GM12891 (cell line): Measurements from ENCODE around the gene OR8S1.
"Not testable (repeated sequence)": the region's sequence is repeated elsewhere in the genome, so short reads cannot be mapped to it uniquely, and the experiment has no call there.

Experiments
- POLR2A ChIP-seq: IDR thresholded peaks from 2 replicates; pipeline ENCODE4 v1.6.1; 2011; ENCODE audit warnings: low read depth, low read length, control low read depth
- POLR2AphosphoS5 ChIP-seq: IDR thresholded peaks from 2 replicates; pipeline ENCODE4 v1.6.1; 2011; ENCODE audit warnings: low read depth, low read length, control low read depth
- SPI1 ChIP-seq: IDR thresholded peaks from 2 replicates; pipeline ENCODE4 v1.6.1; 2011; ENCODE audit warnings: low read depth, low read length, control low read depth

DNA sequence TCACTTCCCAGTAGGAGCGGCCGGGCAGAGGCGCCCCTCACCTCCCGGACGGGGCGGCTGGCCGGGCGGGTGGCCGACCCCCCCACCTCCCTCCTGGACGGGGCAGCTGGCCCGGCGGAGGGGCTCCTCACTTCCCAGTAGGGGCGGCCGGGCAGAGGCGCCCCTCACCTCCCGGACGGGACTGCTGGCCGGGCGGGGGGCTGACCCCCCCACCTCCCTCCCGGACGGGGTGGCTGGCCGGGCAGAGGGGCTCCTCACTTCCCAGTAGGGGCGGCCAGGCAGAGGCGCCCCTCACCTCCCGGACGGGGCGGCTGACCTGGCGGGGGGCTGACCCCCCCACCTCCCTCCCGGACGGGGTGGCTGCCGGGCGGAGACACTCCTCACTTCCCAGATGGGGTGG, 25.2 kb upstream of the OR8S1 start:
- TF ChIP-seq POLR2A, SPI1, POLR2AphosphoS5: not testable (repeated sequence)
